Measurements from ENCODE around the gene ITGB3. TPM values are rescaled to one million over a fixed set of nuclear protein-coding genes. Genes with fewer than 3 reads are reported as not detected.

The ITGB3 gene
- total RNA-seq, 1 experiment from 2014 or later, result not detected

DNA sequence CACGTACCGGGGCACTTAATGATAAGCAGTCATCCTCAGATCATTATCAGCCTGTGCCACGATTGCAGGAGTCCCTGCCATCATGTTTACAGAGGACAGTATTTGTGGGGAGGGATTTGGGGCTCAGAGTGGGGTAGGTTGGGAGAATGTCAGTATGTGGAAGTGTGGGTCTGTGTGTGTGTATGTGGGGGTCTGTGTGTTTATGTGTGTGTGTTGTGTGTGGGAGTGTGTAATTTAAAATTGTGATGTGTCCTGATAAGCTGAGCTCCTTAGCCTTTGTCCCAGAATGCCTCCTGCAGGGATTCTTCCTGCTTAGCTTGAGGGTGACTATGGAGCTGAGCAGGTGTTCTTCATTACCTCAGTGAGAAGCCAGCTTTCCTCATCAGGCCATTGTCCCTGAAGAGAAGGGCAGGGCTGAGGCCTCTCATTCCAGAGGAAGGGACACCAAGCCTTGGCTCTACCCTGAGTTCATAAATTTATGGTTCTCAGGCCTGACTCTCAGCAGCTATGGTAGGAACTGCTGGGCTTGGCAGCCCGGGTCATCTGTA is 56.6 kb downstream of the ITGB3 start:
- Histone ChIP-seq H3K9ac (ENCODE audit: low read length) (no peak overlapping the region), H3K27me3 (ENCODE audit: insufficient read depth, low read length) (no peaks in the 10 kb centered on the region), H3K4me1 (ENCODE audit: control insufficient read depth in 1 of 2, insufficient read depth in 2 of 2, low read length in 2 of 2) (peaks cover 7 to 9% of the 10 kb centered on the region in 2 experiments), H3K36me3 (ENCODE audit: control insufficient read depth in 1 of 2, insufficient read depth in 2 of 2, low read length in 2 of 2) (no peaks in the 10 kb centered on the region), H3K4me2 (ENCODE audit: low read length) (no peak overlapping the region), H3K27ac (ENCODE audit: low read depth, low read length) (no peak overlapping the region), H3K79me2 (ENCODE audit: insufficient read depth, low read length) (no peaks in the 10 kb centered on the region), H3K9me2 (ENCODE audit: insufficient read depth) (no peaks in the 10 kb centered on the region), H3K4me3 (replicated peaks in 1 of 2; ENCODE audit: low read depth in 1 of 2, low read length in 2 of 2) (no peak overlapping the region), H2AFZ (ENCODE audit: low read depth, low read length, poor library complexity, severe bottlenecking) (no peak overlapping the region), H4K20me1 (ENCODE audit: insufficient read depth) (no peaks in the 10 kb centered on the region), H3K9me3 (ENCODE audit: control insufficient read depth in 1 of 2, insufficient read depth in 1 of 2, low read depth in 1 of 2, low read length in 2 of 2) (no peaks in the 10 kb centered on the region)
- no TSS peak for BruUV-seq (replicated peaks)
- ATAC-seq, result no peak
- DNase-seq (ENCODE audit: low read depth, low spot score), result no peak
- ChIA-PET CTCF (interaction anchor here (0.5 kb wide), 1 partner anchor 10 kb away, joined by 3 read pairs; no protein-coding TSS in a partner anchor), RAD21 (ENCODE audit: low non-redundant PET in 1 of 2, low total read pairs in 2 of 2, uncharacterized antibody in 2 of 2, unreplicated experiment in 2 of 2) (no interaction called here), POLR2A (interaction anchor here (1.0 kb wide), 1 partner anchor 193 kb away, joined by 3 read pairs; no protein-coding TSS in a partner anchor)
- intact Hi-C loops (cut with micrococcal nuclease), result loop anchor here (10.0 kb wide), 1 partner anchor 145 kb away; no protein-coding TSS in a partner anchor
- TF ChIP-seq EZH2 (IDR thresholded peaks at IDR 0.05) (no peak), JUND (IDR thresholded peaks at IDR 0.05) (no peak), EZH2phosphoT487 (IDR thresholded peaks at IDR 0.05; ENCODE audit: borderline replicate concordance) (no peak), RAD21 (IDR thresholded peaks at IDR 0.05; ENCODE audit: low read depth) (no peak)
- TF ChIP-seq, protein P1, sequence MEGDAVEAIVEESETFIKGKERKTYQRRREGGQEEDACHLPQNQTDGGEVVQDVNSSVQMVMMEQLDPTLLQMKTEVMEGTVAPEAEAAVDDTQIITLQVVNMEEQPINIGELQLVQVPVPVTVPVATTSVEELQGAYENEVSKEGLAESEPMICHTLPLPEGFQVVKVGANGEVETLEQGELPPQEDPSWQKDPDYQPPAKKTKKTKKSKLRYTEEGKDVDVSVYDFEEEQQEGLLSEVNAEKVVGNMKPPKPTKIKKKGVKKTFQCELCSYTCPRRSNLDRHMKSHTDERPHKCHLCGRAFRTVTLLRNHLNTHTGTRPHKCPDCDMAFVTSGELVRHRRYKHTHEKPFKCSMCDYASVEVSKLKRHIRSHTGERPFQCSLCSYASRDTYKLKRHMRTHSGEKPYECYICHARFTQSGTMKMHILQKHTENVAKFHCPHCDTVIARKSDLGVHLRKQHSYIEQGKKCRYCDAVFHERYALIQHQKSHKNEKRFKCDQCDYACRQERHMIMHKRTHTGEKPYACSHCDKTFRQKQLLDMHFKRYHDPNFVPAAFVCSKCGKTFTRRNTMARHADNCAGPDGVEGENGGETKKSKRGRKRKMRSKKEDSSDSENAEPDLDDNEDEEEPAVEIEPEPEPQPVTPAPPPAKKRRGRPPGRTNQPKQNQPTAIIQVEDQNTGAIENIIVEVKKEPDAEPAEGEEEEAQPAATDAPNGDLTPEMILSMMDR (IDR thresholded peaks at IDR 0.05 in 2 of 3, conservative IDR thresholded peaks at IDR 0.05 in 1 of 3; ENCODE audit: borderline replicate concordance in 1 of 3, insufficient read depth in 1 of 3, low read depth in 2 of 3, low read length in 2 of 3), result no peak

DNA sequence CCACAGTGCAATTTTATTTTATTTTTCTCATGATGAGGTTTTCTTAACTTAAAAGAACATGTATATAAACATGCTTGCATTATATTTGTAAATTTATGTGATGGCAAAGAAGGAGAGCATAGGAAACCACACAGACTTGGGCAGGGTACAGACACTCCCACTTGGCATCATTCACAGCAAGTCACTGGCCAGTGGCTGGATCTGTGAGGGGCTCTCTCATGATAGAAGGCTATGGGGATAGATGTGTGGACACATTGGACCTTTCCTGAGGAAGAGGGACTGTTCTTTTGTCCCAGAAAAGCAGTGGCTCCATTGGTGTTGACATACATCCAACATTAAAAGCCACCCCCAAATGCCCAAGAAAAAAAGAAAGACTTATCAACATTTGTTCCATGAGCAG is 57.8 kb downstream of the ITGB3 start:
- intact Hi-C loops (cut with micrococcal nuclease), result loop anchor here (10.0 kb wide), 1 partner anchor 147 kb away; no protein-coding TSS in a partner anchor
- RAD21 ChIA-PET (ENCODE audit: low non-redundant PET in 1 of 2, low total read pairs in 2 of 2, uncharacterized antibody in 2 of 2, unreplicated experiment in 2 of 2), result no interaction called here
- H3K9me2 ChIP-seq (ENCODE audit: insufficient read depth), result no peaks in the 10 kb centered on the region
- no peak overlapping the region for H3K4me3 ChIP-seq (replicated peaks in 1 of 2; ENCODE audit: low read depth in 1 of 2, low read length in 2 of 2)
- POLR2A ChIA-PET, result no interaction called here
- no peak for DNase-seq (ENCODE audit: low read depth, low spot score)
- H3K36me3 ChIP-seq (ENCODE audit: control insufficient read depth in 1 of 2, insufficient read depth in 2 of 2, low read length in 2 of 2), result no peaks in the 10 kb centered on the region
- CTCF ChIA-PET, result no interaction called here
- H3K27me3 ChIP-seq (ENCODE audit: insufficient read depth, low read length), result no peaks in the 10 kb centered on the region
- H3K79me2 ChIP-seq (ENCODE audit: insufficient read depth, low read length), result no peaks in the 10 kb centered on the region
- H3K9me3 ChIP-seq (ENCODE audit: control insufficient read depth in 1 of 2, insufficient read depth in 1 of 2, low read depth in 1 of 2, low read length in 2 of 2), result no peaks in the 10 kb centered on the region
- H3K27ac ChIP-seq (ENCODE audit: low read depth, low read length), result no peak overlapping the region
- ATAC-seq, result no peak
- no peak overlapping the region for H3K9ac ChIP-seq (ENCODE audit: low read length)
- no peak overlapping the region for H3K4me2 ChIP-seq (ENCODE audit: low read length)
- H4K20me1 ChIP-seq (ENCODE audit: insufficient read depth), result no peaks in the 10 kb centered on the region
- peaks cover 0 to 4% of the 10 kb centered on the region in 2 experiments; a peak in 1 of 4 replicates for H3K4me1 ChIP-seq (ENCODE audit: control insufficient read depth in 1 of 2, insufficient read depth in 2 of 2, low read length in 2 of 2)
- H2AFZ ChIP-seq (ENCODE audit: low read depth, low read length, poor library complexity, severe bottlenecking), result no peak overlapping the region
- BruUV-seq (replicated peaks), result no TSS peak
- no peak for TF ChIP-seq CBX3 (IDR thresholded peaks at IDR 0.05; ENCODE audit: low read depth)
- TF ChIP-seq CEBPB (IDR thresholded peaks at IDR 0.05; ENCODE audit: low read depth), result no peak
- TF ChIP-seq SP1 (IDR thresholded peaks at IDR 0.05; ENCODE audit: low read depth), result no peak
- TF ChIP-seq SIN3A (IDR thresholded peaks at IDR 0.05; ENCODE audit: low read depth), result no peak
- TF ChIP-seq, protein P1 (IDR thresholded peaks at IDR 0.05 in 2 of 3, conservative IDR thresholded peaks at IDR 0.05 in 1 of 3; ENCODE audit: borderline replicate concordance in 1 of 3, insufficient read depth in 1 of 3, low read depth in 2 of 3, low read length in 2 of 3), result no peak
- TF ChIP-seq EZH2phosphoT487 (IDR thresholded peaks at IDR 0.05; ENCODE audit: borderline replicate concordance), result no peak
- TF ChIP-seq ZFX (IDR thresholded peaks at IDR 0.05), result no peak
- TF ChIP-seq JUND (IDR thresholded peaks at IDR 0.05), result no peak
- TF ChIP-seq, protein P2, sequence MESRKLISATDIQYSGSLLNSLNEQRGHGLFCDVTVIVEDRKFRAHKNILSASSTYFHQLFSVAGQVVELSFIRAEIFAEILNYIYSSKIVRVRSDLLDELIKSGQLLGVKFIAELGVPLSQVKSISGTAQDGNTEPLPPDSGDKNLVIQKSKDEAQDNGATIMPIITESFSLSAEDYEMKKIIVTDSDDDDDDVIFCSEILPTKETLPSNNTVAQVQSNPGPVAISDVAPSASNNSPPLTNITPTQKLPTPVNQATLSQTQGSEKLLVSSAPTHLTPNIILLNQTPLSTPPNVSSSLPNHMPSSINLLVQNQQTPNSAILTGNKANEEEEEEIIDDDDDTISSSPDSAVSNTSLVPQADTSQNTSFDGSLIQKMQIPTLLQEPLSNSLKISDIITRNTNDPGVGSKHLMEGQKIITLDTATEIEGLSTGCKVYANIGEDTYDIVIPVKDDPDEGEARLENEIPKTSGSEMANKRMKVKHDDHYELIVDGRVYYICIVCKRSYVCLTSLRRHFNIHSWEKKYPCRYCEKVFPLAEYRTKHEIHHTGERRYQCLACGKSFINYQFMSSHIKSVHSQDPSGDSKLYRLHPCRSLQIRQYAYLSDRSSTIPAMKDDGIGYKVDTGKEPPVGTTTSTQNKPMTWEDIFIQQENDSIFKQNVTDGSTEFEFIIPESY (IDR thresholded peaks at IDR 0.05; ENCODE audit: extremely low read depth, insufficient replicate concordance, low read length), result no peak
- no peak for TF ChIP-seq RAD21 (IDR thresholded peaks at IDR 0.05; ENCODE audit: low read depth)
- TF ChIP-seq ZNF274 (IDR thresholded peaks at IDR 0.05; ENCODE audit: low read depth, low read length), result no peak
- TF ChIP-seq POLR2A (IDR thresholded peaks at IDR 0.05; ENCODE audit: borderline replicate concordance, extremely low read depth, insufficient read depth, insufficient read length), result no peak
- TF ChIP-seq EZH2 (IDR thresholded peaks at IDR 0.05), result no peak
- no peak for TF ChIP-seq SRF (IDR thresholded peaks at IDR 0.05; ENCODE audit: low read depth)

Data from HCT116 (cell line).